Psoas muscle (tissue), 8 donors: ENCODE results near the gene DLK1. TPM values are rescaled to one million over a fixed set of nuclear protein-coding genes. Genes with fewer than 3 reads are reported as not detected.

Source experiments
- ATAC-seq, 4 donors: fragments of 200-7000 bp; cut with Tn5 transposase; one replicate each; pipeline ENCODE4 v1.9.1; 2020; ENCODE audit warnings: moderate library complexity in 3 of 4, mild to moderate bottlenecking in 2 of 4
- DNase-seq, 2 donors: peaks; one replicate each; pipeline ENCODE4 v3.0.0-alpha.2; 2020
- H3K27ac ChIP-seq: fragments of 200-600 bp; one replicate; pipeline ENCODE4 v1.8.0; 2022
- H3K27me3 ChIP-seq, 3 donors: fragments of 200-600 bp in 1 of 3; one replicate each; pipeline versions ENCODE4 v1.6.1 to v1.8.0; 2013 to 2022; ENCODE audit warnings: low read length in 2 of 3, mild to moderate bottlenecking in 2 of 3, moderate library complexity in 1 of 3; ENCODE audit not compliant: insufficient read depth in 3 of 3
- H3K36me3 ChIP-seq, 2 donors: fragments of 200-600 bp in 1 of 2; one replicate each; pipeline versions ENCODE4 v1.6.1 to v1.8.0; 2013 to 2022; ENCODE audit warnings: low read depth in 1 of 2, mild to moderate bottlenecking in 1 of 2, moderate library complexity in 1 of 2; ENCODE audit not compliant: insufficient read depth in 1 of 2
- H3K4me1 ChIP-seq: fragments of 200-600 bp; one replicate; pipeline ENCODE4 v1.8.0; 2022
- H3K4me3 ChIP-seq: fragments of 200-600 bp; one replicate; pipeline ENCODE4 v1.8.0; 2022; ENCODE audit warnings: mild to moderate bottlenecking
- H3K9me3 ChIP-seq: fragments of 200-600 bp; one replicate; pipeline ENCODE4 v1.8.0; 2022
- WGBS, 3 donors: extraction: QIAGEN DNeasy Blood & Tissue Kit; methylation state at CpG; one replicate each; pipeline versions ENCODE4 v1.1.6 to v1.1.7; 2013; 5-methylcytosine and 5-hydroxymethylcytosine counted together
- intact Hi-C, 2 donors: fragments of 100-400 bp; cut with DNase I; formaldehyde crosslinking; loops; one replicate each; pipeline versions ENCODE4 v1.11.0 to v1.14.2; 2022
- polyA plus RNA-seq, 3 donors: library from polyadenylated mRNA; stranded (reverse); fragments of 200-250 nt; gene quantifications; one replicate each; pipeline ENCODE4 v1.2.3, GENCODE V29; 2013
- total RNA-seq, 4 donors: library from RNA; stranded (reverse); fragmentation: NEBNext Ultra II Directional in 2 of 4; extraction: Animal tissue kit (Norgen Biotek cat#: 25700) in 2 of 4; gene quantifications; one replicate each; pipeline versions ENCODE4 v1.2.1 to v1.2.4, GENCODE V29; 2021 to 2023
- TF ChIP-seq, protein P1 (sequence below): fragments of 200-600 bp; IDR thresholded peaks from one replicate; pipeline ENCODE4 v1.8.0; 2022; ENCODE audit warnings: antibody characterized with exemption
- donor health status: healthy with polysubstance abuse.
- donor health status: DM: no; HTN: no; CAD: no; lungs with moderate emphysema.
- donor health status: Bipolar disorder and iron deficiency.
- donor health status: healthy.
- donor health status: DM: yes; HTN: yes; CAD: no.
- donor health status: DM: no; HTN: no; CAD: no.
- donor health status: DM: no; HTN: no; CAD: no.
- donor health status: DM: yes; HTN: yes; CAD: no.

The DLK1 gene
- total and polyA plus RNA-seq, 7 donors, result 2.6 to 39.9 (median 12.1) TPM

DNA sequence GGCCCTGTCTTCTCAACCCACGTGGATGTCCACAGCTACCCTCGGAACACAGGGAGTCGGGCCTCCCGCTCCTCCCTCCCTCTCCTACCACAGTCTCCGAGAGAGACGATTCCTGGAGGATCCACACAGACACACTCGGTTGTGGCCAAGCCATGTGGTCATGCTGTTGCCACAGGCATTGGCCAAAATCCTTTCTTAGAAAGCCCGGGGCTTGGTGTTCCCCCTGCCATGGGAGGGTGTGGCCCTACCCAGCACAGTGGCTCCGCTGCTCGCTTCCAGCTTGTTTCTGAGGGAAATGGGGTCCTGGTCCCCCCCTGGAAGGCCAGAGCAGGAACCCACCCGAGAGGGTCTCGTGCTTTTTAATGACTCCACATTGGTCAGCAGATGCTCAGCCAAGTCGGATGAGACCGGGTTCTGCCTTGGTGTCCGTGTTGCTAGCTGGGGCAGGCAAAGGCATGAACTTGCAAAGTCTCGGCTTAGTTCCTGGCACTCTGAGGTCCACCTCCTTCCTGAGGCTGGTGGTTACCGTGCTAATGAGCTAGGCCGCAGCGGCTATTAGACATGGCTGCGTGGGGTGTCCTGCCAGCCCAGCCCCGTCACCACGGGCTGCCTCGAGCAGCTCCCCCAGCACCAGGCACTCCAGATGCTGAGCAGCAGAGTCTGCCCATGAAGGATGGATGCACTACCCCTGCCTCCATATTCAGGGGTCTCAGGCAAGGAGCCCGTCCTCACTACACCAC is 52.4 kb downstream of the DLK1 start:
- DNase-seq, result no peak
- Histone ChIP-seq H3K4me3 (no peak overlapping the region), H3K27me3 (no peaks in the 10 kb centered on the region), H3K4me1 (peaks cover 13% of the 10 kb centered on the region), H3K9me3 (no peaks in the 10 kb centered on the region), H3K27ac (peak overlapping the region; percentile 3), H3K36me3 (no peaks in the 10 kb centered on the region)
- ATAC-seq, result peak; percentile 45 to 75 (median 67)
- intact Hi-C loops, result no loop called here
- TF ChIP-seq, protein P1, sequence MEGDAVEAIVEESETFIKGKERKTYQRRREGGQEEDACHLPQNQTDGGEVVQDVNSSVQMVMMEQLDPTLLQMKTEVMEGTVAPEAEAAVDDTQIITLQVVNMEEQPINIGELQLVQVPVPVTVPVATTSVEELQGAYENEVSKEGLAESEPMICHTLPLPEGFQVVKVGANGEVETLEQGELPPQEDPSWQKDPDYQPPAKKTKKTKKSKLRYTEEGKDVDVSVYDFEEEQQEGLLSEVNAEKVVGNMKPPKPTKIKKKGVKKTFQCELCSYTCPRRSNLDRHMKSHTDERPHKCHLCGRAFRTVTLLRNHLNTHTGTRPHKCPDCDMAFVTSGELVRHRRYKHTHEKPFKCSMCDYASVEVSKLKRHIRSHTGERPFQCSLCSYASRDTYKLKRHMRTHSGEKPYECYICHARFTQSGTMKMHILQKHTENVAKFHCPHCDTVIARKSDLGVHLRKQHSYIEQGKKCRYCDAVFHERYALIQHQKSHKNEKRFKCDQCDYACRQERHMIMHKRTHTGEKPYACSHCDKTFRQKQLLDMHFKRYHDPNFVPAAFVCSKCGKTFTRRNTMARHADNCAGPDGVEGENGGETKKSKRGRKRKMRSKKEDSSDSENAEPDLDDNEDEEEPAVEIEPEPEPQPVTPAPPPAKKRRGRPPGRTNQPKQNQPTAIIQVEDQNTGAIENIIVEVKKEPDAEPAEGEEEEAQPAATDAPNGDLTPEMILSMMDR, result no peak
- WGBS, 3 donors, result 37 to 59% (median 38%) methylated on average over 24 of the region's 24 CpGs

DNA sequence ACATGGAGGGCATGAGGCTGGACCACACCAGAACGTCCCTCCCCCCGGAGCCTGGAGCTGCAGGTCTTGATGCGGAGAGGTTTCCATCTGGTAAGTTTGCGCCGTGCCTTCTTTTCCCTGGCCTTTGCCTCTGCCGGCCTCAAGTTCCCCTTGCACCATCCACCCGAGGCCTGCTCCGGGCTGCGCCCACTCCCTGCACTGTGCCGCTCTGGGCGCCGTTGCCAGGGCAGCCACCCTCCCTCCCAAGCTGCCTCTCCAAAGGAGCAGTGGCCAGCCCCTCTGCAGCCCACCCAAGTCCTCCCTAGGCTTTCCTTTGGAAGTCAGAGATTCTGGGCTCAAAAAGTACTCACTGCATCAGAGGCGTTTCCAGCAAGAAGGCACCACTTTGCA is 53.0 kb downstream of the DLK1 start:
- no peak overlapping the region for H3K27ac ChIP-seq
- DNase-seq (peak in 1 of 2 donors; percentile 32), ATAC-seq (no peak)
- no peaks in the 10 kb centered on the region for H3K36me3 ChIP-seq
- TF ChIP-seq, protein P1, result no peak
- intact Hi-C loops, result no loop called here
- no peaks in the 10 kb centered on the region for H3K9me3 ChIP-seq
- 94 to 95% (median 95%) methylated on average over 13 of the region's 13 CpGs for WGBS, 3 donors
- H3K4me3 ChIP-seq, result no peak overlapping the region
- H3K4me1 ChIP-seq, result peaks cover 13% of the 10 kb centered on the region
- no peaks in the 10 kb centered on the region for H3K27me3 ChIP-seq

DNA sequence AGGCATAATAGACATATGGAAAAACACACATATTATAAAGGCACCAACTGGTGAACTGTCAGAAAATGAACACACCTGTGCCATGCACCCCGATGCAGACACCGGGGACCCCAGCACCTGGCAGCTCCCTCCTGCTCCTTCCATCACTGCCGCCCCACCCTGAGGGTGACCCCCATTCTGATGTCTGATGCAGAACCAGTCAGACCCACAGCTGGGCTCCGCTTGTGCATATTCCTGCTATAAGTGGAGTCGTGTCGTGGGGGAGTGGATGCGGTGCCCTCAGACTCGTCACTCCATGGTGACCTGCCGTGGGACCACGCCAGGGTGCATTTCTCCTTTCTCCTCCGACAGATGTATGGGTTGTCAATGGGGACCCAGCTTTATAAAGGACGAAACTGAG is 53.6 kb downstream of the DLK1 start:
- Histone ChIP-seq H3K36me3 (no peaks in the 10 kb centered on the region), H3K9me3 (no peaks in the 10 kb centered on the region), H3K27ac (no peak overlapping the region), H3K4me3 (no peak overlapping the region), H3K4me1 (peaks cover 13% of the 10 kb centered on the region), H3K27me3 (no peaks in the 10 kb centered on the region)
- no peak for ATAC-seq
- peak in 1 of 2 donors; percentile 30 for DNase-seq
- TF ChIP-seq, protein P1, result no peak
- intact Hi-C loops, result no loop called here
- WGBS, 3 donors, result 87 to 95% (median 93%) methylated on average over 12 of the region's 12 CpGs

DNA sequence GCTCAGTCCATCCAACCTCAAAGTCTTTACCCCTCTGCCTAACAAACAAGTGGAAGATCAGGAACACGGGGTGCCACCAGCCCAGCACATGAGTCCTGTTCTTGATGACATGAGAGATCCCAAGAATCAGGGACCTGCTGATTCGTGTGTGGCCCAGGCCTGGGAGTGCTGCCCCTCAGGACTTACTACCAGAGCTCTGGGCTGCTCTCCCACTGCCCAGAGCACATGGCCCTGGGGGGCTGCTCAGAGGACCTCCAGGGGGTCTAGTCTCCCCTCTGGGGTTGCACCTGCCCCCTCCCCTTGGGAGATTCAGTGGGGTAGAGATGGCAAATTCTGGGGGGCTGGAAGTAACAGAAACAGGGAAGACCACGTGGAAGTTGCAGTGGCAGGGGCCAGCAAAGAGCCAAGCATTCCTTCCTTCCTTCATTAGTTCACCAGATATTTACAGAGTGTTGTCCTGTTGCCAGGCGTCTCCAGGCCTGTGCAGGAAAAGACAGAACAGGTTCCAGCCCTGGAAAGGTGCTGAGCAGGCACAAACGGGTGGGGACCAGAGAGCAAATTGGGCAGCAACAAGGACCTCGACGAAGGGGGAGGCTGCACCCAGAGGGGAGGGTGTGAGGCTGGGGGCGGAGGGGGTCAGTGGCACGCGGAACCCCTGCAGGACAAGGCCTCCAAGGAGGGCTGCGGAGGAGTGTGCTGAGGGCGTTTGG is 54.1 kb downstream of the DLK1 start:
- WGBS, 3 donors, result 81 to 91% (median 86%) methylated on average over 12 of the region's 12 CpGs
- Histone ChIP-seq H3K27ac (no peak overlapping the region), H3K4me1 (peaks cover 13% of the 10 kb centered on the region), H3K9me3 (no peaks in the 10 kb centered on the region), H3K27me3 (no peaks in the 10 kb centered on the region), H3K36me3 (no peaks in the 10 kb centered on the region), H3K4me3 (no peak overlapping the region)
- intact Hi-C loops, result no loop called here
- TF ChIP-seq, protein P1, result no peak
- DNase-seq (peak in 1 of 2 donors; percentile 18), ATAC-seq (no peak)
